ENCODE data around the gene CLDN14. TPM values are rescaled to one million over a fixed set of nuclear protein-coding genes. Genes with fewer than 3 reads are reported as not detected.

The CLDN14 gene
- total and polyA plus RNA-seq, 5 experiments from 2014 or later, result not detected

- POLR2A ChIA-PET, result interaction anchor here (0.6 kb wide), 1 partner anchor 123 kb away, joined by 9 read pairs; no protein-coding TSS in a partner anchor
- Mint-ChIP-seq H3K9me3 (peaks cover 0 to 2% (median 0%) of the 10 kb centered on the region in 9 donors), H3K4me3 (no peak overlapping the region), H3K27me3 (peaks cover 2 to 8% (median 3%) of the 10 kb centered on the region in 5 donors), H3K27ac (peak overlapping the region in 4 of 10 donors; percentile 1 to 32 (median 27)), H3K4me1 (peaks cover 7 to 26% (median 16%) of the 10 kb centered on the region in 4 donors), H3K36me3 (no peaks in the 10 kb centered on the region)
- ATAC-seq, result peak in 1 of 2 donors; percentile 51
- DNase-seq, result peak in 1 of 10 donors; percentile 13
Measured at GRCh38 chr21:36511484-36512220, 31.7 kb upstream of the CLDN14 start.

- POLR2A ChIA-PET, result interaction anchor here (0.6 kb wide), 1 partner anchor 124 kb away, joined by 9 read pairs; no protein-coding TSS in a partner anchor
- no peaks in the 10 kb centered on the region for H3K36me3 Mint-ChIP-seq
- ATAC-seq (no peak), DNase-seq (no peak)
- H3K27ac Mint-ChIP-seq, result no peak overlapping the region
- peaks cover 0 to 2% (median 0%) of the 10 kb centered on the region in 9 donors for H3K9me3 Mint-ChIP-seq
- peaks cover 0 to 5% (median 3%) of the 10 kb centered on the region in 5 donors for H3K27me3 Mint-ChIP-seq
- H3K4me3 Mint-ChIP-seq, result no peak overlapping the region
- peaks cover 7 to 23% (median 16%) of the 10 kb centered on the region in 4 donors for H3K4me1 Mint-ChIP-seq
Measured at GRCh38 chr21:36510911-36511310, 31.0 kb upstream of the CLDN14 start.

- Mint-ChIP-seq H3K27ac (peak overlapping the region in 1 of 10 donors; percentile 56), H3K4me3 (no peak overlapping the region), H3K4me1 (peaks cover 7 to 23% (median 16%) of the 10 kb centered on the region in 4 donors), H3K9me3 (peaks cover 0 to 2% (median 0%) of the 10 kb centered on the region in 9 donors), H3K36me3 (no peaks in the 10 kb centered on the region), H3K27me3 (peaks cover 0 to 5% (median 3%) of the 10 kb centered on the region in 5 donors)
- POLR2A ChIA-PET, result no interaction called here
- ATAC-seq (no peak), DNase-seq (no peak)
Measured at GRCh38 chr21:36509973-36510664, 30.2 kb upstream of the CLDN14 start.

- H3K36me3 Mint-ChIP-seq, result no peaks in the 10 kb centered on the region
- no peak for ATAC-seq
- no peaks in the 10 kb centered on the region for H3K9me3 Mint-ChIP-seq
- no peak overlapping the region for H3K4me3 Mint-ChIP-seq
- no peak overlapping the region for H3K27ac Mint-ChIP-seq
- H3K27me3 Mint-ChIP-seq, result peaks cover 0 to 3% (median 2%) of the 10 kb centered on the region in 5 donors
- POLR2A ChIA-PET, result no interaction called here
- no peak for DNase-seq
- peaks cover 7 to 23% (median 16%) of the 10 kb centered on the region in 4 donors for H3K4me1 Mint-ChIP-seq
Measured at GRCh38 chr21:36508948-36509347, 29.0 kb upstream of the CLDN14 start.

- DNase-seq, result no peak
- no peak overlapping the region for H3K4me3 Mint-ChIP-seq
- peaks cover 0 to 4% (median 3%) of the 10 kb centered on the region in 5 donors for H3K27me3 Mint-ChIP-seq
- POLR2A ChIA-PET, result no interaction called here
- no peaks in the 10 kb centered on the region for H3K9me3 Mint-ChIP-seq
- H3K36me3 Mint-ChIP-seq, result no peaks in the 10 kb centered on the region
- H3K4me1 Mint-ChIP-seq, result peaks cover 7 to 20% (median 16%) of the 10 kb centered on the region in 4 donors
- no peak overlapping the region for H3K27ac Mint-ChIP-seq
- no peak for ATAC-seq
Measured at GRCh38 chr21:36507397-36508018, 27.6 kb upstream of the CLDN14 start.

- DNase-seq (no peak), ATAC-seq (no peak)
- H3K4me3 Mint-ChIP-seq, result no peak overlapping the region
- no peaks in the 10 kb centered on the region for H3K36me3 Mint-ChIP-seq
- peaks cover 0 to 4% (median 3%) of the 10 kb centered on the region in 5 donors for H3K27me3 Mint-ChIP-seq
- POLR2A ChIA-PET, result no interaction called here
- H3K27ac Mint-ChIP-seq, result peak overlapping the region in 1 of 10 donors; percentile 59
- H3K4me1 Mint-ChIP-seq, result peaks cover 1 to 10% (median 6%) of the 10 kb centered on the region in 4 donors
- no peaks in the 10 kb centered on the region for H3K9me3 Mint-ChIP-seq
Measured at GRCh38 chr21:36506482-36506881, 26.6 kb upstream of the CLDN14 start.

GRCh38 chr21:36504067-36505058, 24.4 kb upstream of the CLDN14 start:
- POLR2A ChIA-PET, result no interaction called here
- Mint-ChIP-seq H3K36me3 (no peaks in the 10 kb centered on the region), H3K4me1 (peaks cover 0 to 4% (median 0%) of the 10 kb centered on the region in 4 donors), H3K27me3 (peaks cover 0 to 4% (median 3%) of the 10 kb centered on the region in 5 donors), H3K27ac (peak overlapping the region in 1 of 10 donors; percentile 31), H3K9me3 (no peaks in the 10 kb centered on the region), H3K4me3 (no peak overlapping the region)
- no peak for ATAC-seq
- peak in 8 of 10 donors; percentile 9 to 54 (median 42) for DNase-seq

- Mint-ChIP-seq H3K36me3 (no peaks in the 10 kb centered on the region), H3K27me3 (peaks cover 0 to 4% (median 0%) of the 10 kb centered on the region in 5 donors), H3K9me3 (peaks cover 0 to 2% (median 0%) of the 10 kb centered on the region in 9 donors), H3K4me3 (no peak overlapping the region), H3K27ac (no peak overlapping the region), H3K4me1 (peaks cover 0 to 4% (median 0%) of the 10 kb centered on the region in 4 donors)
- POLR2A ChIA-PET, result no interaction called here
- ATAC-seq, result no peak
- DNase-seq, result no peak
Measured at GRCh38 chr21:36502365-36502764, 22.4 kb upstream of the CLDN14 start.

GRCh38 chr21:36501589-36501892, 21.6 kb upstream of the CLDN14 start:
- POLR2A ChIA-PET, result no interaction called here
- DNase-seq (no peak), ATAC-seq (no peak)
- Mint-ChIP-seq H3K4me1 (no peaks in the 10 kb centered on the region), H3K27ac (no peak overlapping the region), H3K4me3 (no peak overlapping the region), H3K36me3 (no peaks in the 10 kb centered on the region), H3K9me3 (peaks cover 0 to 2% (median 0%) of the 10 kb centered on the region in 9 donors), H3K27me3 (peaks cover 0 to 4% (median 0%) of the 10 kb centered on the region in 5 donors)

GRCh38 chr21:36499578-36500471, 19.9 kb upstream of the CLDN14 start:
- Mint-ChIP-seq H3K4me3 (no peak overlapping the region), H3K36me3 (no peaks in the 10 kb centered on the region), H3K27ac (no peak overlapping the region), H3K9me3 (peaks cover 0 to 8% (median 0%) of the 10 kb centered on the region in 9 donors), H3K4me1 (no peaks in the 10 kb centered on the region), H3K27me3 (peaks cover 0 to 4% (median 0%) of the 10 kb centered on the region in 5 donors)
- DNase-seq, result no peak
- POLR2A ChIA-PET, result no interaction called here
- ATAC-seq, result no peak

- peaks cover 0 to 9% (median 0%) of the 10 kb centered on the region in 9 donors for H3K9me3 Mint-ChIP-seq
- no peaks in the 10 kb centered on the region for H3K4me1 Mint-ChIP-seq
- no peaks in the 10 kb centered on the region for H3K36me3 Mint-ChIP-seq
- H3K27me3 Mint-ChIP-seq, result peaks cover 0 to 6% (median 0%) of the 10 kb centered on the region in 5 donors
- peak overlapping the region in 1 of 10 donors; percentile 68 for H3K27ac Mint-ChIP-seq
- POLR2A ChIA-PET, result no interaction called here
- H3K4me3 Mint-ChIP-seq, result no peak overlapping the region
- ATAC-seq, result no peak
- no peak for DNase-seq
Measured at GRCh38 chr21:36494557-36494956, 14.6 kb upstream of the CLDN14 start.

All from naive thymus-derived CD8-positive, alpha-beta T cell (primary cell).